Activated T-cell treated with anti-CD3 and anti-CD28 coated beads, Interleukin-2, amount 50 U/mL, for 72 hours (primary cell): ENCODE measurements around the gene MUC5B. TPM values are rescaled to one million over a fixed set of nuclear protein-coding genes. Genes with fewer than 3 reads are reported as not detected.

Experiments
- ATAC-seq, 2 donors: fragments of 150-1000 bp; cut with Tn5 transposase; replicated peaks in 1 of 2; 2 replicates each; pipeline ENCODE4 v1.10.0; 2021; ENCODE audit warnings: moderate library complexity in 2 of 2, mild to moderate bottlenecking in 1 of 2
- DNase-seq, 2 donors: peaks; one replicate each; pipeline ENCODE4 v3.0.0; 2021 to 2022; ENCODE audit warnings: mixed read lengths in 1 of 2
- H3K27ac Mint-ChIP-seq: one replicate; pipeline ENCODE4 v1.8.0; 2022; ENCODE audit warnings: mild to moderate bottlenecking, moderate library complexity, mixed read lengths
- H3K27me3 Mint-ChIP-seq: one replicate; pipeline ENCODE4 v1.8.0; 2022; ENCODE audit warnings: low read depth, mixed read lengths
- H3K36me3 Mint-ChIP-seq, 2 donors: one replicate each; pipeline ENCODE4 v1.8.0; 2022; ENCODE audit warnings: mixed read lengths in 2 of 2, mild to moderate bottlenecking in 1 of 2; ENCODE audit not compliant: insufficient read depth in 2 of 2
- H3K4me1 Mint-ChIP-seq: one replicate; pipeline ENCODE4 v1.8.0; 2022; ENCODE audit warnings: low read depth, mixed read lengths
- H3K4me3 Mint-ChIP-seq, 2 donors: one replicate each; pipeline ENCODE4 v1.8.0; 2022; ENCODE audit warnings: mild to moderate bottlenecking in 2 of 2, mixed read lengths in 2 of 2, moderate library complexity in 2 of 2
- H3K9me3 Mint-ChIP-seq, 2 donors: one replicate each; pipeline ENCODE4 v1.8.0; 2022; ENCODE audit warnings: mixed read lengths in 2 of 2
- total RNA-seq, 2 donors: library from RNA; stranded (reverse); gene quantifications; one replicate each; pipeline ENCODE4 v1.2.3, GENCODE V29; 2022

MUC5B gene
- total RNA-seq, 2 donors from 2014 or later = not detected

DNA sequence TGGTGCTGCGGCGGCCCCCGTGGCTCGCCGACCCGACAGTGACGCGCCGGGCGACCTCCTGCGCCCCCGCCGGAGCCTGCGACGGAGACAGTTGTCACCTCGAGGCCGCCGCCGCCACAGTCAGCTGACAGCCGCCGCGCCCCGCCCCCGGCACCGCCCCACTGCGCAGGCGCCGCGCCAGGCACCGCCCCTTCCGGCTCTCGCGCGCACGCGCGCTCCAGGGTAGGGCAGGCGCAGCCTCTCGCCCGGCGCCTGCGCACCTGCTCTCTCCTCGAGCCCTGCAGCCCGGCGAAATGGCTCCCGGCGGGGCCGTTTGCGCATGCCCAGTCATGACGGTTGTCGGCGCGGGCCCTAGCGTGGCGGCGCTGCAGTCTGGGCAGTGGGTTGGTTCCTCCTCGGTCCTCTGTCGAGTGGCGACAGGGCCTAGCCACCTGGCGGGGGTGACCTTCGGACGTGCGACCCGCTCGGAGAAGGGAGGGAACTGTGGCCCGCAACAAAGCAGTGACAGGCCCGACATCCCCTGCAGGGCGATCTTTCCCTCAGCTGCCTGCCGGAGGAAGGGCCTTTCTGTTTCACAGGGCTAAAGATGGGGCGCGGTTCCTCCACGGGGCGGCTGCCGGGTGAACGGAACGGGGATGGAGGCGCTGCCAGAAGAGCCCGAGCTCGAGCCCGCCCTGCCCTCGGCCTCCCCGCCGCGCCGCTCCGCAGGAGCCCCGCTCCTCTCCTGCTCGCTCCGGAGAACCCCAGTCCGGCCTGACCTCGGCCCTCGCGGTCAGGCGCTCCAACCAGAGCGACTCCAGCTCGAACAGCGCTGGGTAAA, 86.8 kb downstream of the MUC5B start, which contains the start of gene TOLLIP:
Gene TOLLIP, minus strand, starts transcription at position 135 of the 820 bp plus-strand sequence. Its CDS starts 134 bp downstream, at position 1.
- Mint-ChIP-seq H3K36me3 (peaks cover 6 to 16% of the 10 kb centered on the region in 2 donors), H3K27ac (peak within 1 kb of the TSS; percentile 85), H3K4me1 (peaks cover 35% of the 10 kb centered on the region), H3K27me3 (no peaks in the 10 kb centered on the region), H3K9me3 (peaks cover 2 to 3% of the 10 kb centered on the region in 2 donors), H3K4me3 (peak within 1 kb of the TSS; percentile 87 to 88)
- ATAC-seq (peak; percentile 89 to 90), DNase-seq (peak; percentile 97 to 99)

DNA sequence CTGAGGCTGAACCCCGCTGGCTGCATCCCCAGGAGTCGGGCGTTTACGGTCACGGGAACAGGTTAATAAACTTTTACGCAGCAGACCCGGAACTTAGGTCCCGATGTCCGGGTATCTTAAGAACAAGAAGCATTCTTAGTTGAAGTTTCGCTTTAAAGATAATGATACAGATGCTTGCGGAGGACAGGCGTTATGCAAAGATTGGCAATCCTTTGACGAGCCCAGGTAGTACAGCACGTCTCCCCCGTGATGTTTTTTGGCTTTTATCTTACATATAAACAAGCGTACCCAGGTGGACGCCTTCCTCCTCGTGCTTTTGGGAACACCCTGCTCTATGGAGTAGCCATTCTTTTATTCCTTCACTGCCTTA, 87.4 kb downstream of the MUC5B start:
- H3K27me3 Mint-ChIP-seq = no peaks in the 10 kb centered on the region
- ATAC-seq (no peak), DNase-seq (no peak)
- H3K4me1 Mint-ChIP-seq = peaks cover 35% of the 10 kb centered on the region
- peak overlapping the region; percentile 87 to 88 for H3K4me3 Mint-ChIP-seq
- peak overlapping the region; percentile 85 for H3K27ac Mint-ChIP-seq
- H3K36me3 Mint-ChIP-seq = peaks cover 6 to 16% of the 10 kb centered on the region in 2 donors
- H3K9me3 Mint-ChIP-seq = peaks cover 2 to 3% of the 10 kb centered on the region in 2 donors

DNA sequence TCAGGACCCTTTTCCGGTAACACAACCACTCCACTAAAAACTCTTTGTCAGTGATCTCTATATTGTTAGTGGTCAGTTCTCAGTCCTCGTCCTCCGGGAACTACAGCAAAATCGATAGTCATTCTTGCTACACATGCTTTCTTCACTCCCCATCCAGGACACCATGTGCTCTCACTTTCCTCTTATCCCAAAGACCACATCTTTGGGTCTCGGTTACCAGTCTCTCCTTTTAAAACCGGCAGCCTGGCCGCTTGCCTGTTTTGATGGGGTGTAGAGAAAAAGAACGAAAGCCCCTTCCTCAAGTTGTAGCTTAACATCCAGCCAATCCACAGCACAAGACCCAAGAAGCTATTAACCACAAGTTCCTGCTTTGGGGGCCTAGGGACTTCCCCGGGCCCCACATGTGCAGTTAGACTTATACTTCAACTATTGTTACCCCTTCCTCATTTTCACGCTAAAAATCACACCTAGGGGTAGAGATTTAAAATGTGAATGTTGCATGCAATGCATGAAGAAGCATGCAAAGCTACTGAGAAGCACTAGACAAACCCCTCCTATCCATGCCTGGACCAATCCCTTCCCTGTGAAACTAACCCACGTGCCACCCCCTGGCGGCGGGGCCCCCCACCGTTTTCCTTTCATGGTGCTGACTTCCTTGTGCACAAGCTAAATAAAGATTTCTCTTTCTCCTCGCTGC, 88.1 kb downstream of the MUC5B start:
- Mint-ChIP-seq H3K9me3 (peaks cover 2 to 3% of the 10 kb centered on the region in 2 donors), H3K4me3 (peak overlapping the region; percentile 87 to 88), H3K4me1 (peaks cover 35% of the 10 kb centered on the region), H3K27ac (peak overlapping the region; percentile 85), H3K27me3 (no peaks in the 10 kb centered on the region), H3K36me3 (peaks cover 6 to 16% of the 10 kb centered on the region in 2 donors)
- ATAC-seq (peak in 1 of 2 donors; percentile 27), DNase-seq (peak; percentile 50 to 71)

Other genes with a start within 250 kb of the MUC5B start
- not detected for gene MUC6, start 186.3 kb upstream of the MUC5B start, total RNA-seq
- not detected for gene MUC2, start 148.2 kb upstream of the MUC5B start, total RNA-seq
- not detected for gene MUC5AC, start 65.1 kb upstream of the MUC5B start, total RNA-seq
- 10 to 100 TPM; 32.9 to 34.1 TPM for gene TOLLIP, start 86.6 kb downstream of the MUC5B start, total RNA-seq
- under 1 TPM; 0.51 to 0.84 TPM for gene BRSK2, start 166.9 kb downstream of the MUC5B start, total RNA-seq